Stimulated activated CD4-positive, alpha-beta T cell treated with anti-CD3 and anti-CD28 coated beads, Interleukin-4, amount 100 ng/mL, for 4 hours (primary cell): Measurements from ENCODE around the gene MAMLD1.

Experiments
- DNase-seq, 2 experiments: peaks; one replicate each; pipeline ENCODE4 v3.0.0-alpha.2; 2020

The MAMLD1 gene

DNA sequence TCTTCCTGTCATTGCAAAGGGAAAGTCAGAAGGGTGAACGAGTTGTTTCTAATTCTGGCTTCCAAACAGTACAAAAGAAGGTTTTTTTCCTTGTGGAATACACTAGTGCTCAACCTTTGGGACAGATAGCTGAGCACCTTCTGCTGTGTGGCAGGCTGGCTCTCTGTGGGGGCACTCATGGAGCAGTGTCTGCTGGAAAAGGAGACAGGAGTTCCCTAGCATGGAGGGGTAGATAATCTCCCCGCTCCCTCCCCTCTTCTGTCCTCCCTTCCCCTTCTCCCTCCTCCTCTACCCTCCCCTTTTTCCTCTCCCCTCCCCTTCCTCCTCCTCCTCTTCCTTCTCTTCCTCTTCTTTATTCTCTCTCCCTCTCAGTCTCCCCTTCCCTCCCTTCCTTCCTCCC lies 142.9 kb downstream of the MAMLD1 start:
- no peak for DNase-seq

DNA sequence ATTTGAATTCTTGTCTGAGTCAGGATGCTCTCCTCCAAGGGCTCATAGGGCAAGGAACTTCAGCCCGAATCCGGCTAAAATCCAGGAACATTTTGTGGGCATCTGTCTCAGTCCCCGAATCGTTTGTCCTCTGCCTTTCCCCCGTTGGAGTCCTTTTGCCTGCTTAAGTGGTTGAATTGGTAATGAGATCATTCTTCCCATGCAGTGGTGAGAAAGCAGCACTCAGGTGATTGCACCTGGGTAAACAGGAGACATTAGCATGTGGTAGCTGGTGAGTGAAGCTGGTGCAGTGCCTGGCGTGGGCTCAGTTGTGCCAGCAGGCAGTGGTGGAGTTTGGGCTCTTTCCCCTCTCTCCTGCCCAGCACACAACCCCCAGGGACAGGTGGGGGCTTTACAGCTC lies 143.4 kb downstream of the MAMLD1 start:
- no peak for DNase-seq

DNA sequence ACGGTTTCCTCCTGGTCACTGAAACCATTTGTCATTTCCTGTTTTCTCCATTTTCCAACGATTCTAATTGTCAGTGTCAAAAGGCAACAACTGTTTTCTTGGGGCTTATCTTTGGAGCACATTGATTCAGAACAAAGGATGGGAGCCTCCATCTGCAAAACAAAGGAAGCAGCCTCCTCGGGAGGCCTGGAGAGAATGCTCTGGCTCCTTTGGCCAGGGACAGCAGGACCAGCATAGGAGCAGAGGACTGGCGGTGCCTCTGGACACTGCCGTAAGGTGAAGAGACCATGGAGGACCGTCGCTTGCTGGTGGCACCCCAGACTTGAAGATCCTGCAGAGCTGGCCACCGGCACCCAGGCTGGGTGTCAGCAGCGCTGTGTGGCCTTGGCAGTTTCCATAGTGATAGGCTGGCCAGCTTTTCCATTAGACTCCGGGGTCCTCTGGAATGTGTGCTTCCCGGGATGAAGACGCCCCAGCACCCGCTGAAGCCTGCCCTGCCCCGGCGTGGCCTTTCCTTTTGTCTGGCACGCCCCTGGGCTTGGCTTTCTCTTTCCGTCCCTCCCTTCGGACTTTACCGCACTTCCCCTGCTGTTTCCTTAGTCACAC lies 144.2 kb downstream of the MAMLD1 start:
- DNase-seq = no peak

DNA sequence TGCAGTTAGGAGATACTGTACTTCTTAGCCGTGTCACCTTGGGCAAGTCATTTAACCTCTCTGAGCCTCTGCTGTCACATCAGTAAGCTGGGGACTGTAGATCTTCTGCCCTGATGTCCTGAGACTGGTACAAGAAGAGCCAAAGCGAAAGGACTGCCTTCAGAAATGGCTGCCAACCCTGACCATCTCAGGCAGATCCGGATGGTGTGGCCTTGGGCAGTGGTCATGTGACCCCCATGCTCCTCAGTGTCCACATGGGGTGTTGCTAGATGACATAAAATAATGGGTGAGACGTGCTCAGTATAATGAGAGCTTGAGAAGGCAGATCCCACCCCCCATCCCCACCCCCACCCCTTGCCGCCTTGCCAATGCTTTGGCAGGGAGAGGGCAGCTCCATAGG lies 144.9 kb downstream of the MAMLD1 start:
- DNase-seq = no peak

DNA sequence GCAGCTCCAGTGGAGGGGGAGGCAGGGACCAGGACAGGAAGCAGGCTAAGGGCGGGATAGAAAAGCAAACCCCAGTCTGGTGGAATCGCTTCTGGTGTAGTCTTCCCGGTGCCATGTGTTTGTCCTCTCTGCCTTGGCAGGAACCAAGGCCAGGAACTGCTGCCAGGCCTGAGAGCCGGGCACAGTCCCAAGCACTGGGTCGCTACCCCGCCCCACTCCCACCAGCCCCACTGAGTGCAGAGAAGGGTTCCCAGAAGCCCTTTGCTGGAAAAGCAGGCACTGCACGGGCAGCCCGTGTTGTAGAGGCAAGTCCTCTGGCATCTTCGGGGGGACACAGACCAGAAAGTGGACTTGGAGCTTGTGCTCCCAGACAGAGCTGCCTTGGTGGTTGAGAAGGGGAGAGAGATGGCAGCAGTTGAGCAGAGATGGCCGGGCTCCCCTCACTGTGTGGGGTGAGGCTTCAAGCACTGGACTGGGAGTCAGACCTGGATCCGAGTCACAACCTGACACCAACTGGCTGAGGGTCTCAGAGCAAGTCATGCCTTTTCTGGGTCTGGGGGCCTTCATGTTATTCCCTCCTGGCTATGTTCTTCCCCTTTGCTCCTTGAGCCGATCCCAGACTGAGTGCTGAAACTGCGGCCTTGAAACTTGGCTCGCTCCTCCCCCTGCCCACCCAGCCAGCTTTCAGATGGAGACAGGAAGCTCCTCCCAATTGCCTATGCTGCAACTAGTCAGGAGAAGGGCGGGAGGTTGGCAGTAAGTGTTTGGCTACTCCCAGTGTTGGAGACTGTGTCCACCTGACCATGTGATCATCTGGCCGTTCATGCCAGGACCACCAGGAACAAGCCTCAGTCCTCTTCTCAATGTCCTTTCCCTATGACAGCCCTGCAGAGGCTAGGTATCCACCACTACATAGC lies 145.6 kb downstream of the MAMLD1 start:
- no peak for DNase-seq

DNA sequence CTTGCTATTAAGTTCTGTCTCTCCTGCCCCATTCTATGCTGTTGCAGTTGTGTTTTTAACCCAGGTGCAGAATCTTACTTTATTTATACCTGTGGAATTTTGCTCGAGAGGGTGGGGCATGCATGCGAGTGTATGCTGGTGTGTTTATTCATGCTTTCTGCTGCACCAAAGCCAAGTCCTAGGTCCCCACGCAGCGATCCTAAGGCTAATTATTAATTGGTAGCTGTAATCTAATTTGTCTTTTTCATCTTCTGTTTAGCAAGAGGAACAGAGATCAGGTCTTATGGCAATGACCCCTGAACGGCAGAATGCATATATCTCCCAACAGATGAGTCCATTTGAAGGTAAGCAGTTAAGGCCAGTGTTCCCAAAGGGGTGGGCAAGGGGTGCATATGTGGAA lies 146.6 kb downstream of the MAMLD1 start:
- DNase-seq = no peak

DNA sequence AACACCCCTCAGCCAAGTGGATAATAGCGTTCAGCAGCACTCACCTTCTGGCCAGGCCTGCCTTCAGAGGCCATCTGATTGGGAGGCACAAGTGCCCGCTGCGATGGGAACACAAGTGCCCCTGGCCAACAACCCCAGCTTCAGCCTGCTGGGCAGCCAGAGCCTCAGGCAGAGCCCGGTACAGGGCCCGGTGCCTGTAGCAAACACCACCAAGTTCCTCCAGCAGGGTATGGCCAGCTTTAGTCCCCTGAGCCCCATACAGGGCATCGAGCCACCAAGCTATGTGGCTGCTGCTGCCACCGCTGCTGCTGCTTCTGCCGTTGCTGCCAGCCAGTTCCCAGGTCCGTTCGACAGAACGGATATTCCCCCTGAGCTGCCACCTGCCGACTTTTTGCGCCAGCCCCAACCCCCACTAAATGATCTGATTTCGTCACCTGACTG lies 149.4 kb downstream of the MAMLD1 start:
- no peak for DNase-seq

DNA sequence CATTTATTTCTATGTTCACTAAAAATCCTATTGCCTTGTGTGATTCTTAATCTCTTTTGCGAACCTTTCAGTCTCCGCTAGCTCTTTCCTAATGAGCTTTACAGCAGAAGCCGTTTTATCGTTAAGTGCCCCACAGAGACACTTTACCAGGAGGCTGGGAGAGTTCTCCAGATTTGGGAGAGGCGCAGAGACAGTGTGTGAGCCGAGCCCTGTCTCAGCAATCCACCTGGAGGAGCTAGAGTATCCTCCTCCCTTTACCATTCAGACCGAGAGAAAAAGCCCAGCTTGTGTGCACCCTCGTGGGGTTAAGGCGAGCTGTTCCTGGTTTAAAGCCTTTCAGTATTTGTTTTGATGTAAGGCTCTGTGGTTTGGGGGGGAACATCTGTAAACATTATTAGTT lies 150.4 kb downstream of the MAMLD1 start:
- no peak for DNase-seq

DNA sequence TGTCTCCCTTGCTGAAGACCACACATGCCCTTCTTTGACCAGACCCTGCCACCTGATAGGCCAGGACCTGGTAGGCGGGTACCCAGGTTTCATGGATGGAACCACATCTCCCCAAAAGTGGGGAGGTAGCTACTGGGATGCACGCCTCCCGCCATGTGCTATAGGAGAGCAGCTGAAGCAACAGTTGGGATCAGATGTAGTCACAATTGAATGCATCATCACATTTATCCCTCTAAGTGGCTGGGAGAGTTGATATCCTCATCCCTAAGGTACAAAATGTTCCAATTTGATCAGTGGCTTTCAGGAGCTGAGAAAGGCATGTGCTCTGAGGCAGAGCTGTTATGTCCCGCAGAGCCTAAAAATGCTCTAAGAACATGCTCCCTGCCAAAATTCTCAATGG lies 151.3 kb downstream of the MAMLD1 start:
- DNase-seq = no peak

DNA sequence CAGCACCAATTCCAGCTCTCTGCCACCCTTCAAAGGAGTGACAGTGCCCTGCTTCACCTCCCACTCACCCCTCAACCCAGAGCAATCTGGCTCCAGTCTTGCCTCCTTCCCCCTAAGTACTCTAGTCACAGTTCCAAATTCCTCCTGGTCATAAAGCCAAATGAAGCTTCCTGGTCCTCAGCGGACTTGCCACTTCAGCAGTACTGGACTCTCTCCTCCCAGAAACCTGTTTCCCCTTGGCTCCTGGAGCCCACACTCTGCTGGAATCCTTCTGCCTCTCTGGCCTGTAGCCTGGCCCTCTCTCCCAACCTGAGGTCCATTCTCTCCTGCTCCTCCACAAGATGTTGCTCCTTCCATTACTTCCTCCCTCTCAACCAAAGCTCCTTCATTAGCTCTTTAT lies 152.7 kb downstream of the MAMLD1 start:
- no peak for DNase-seq

DNA sequence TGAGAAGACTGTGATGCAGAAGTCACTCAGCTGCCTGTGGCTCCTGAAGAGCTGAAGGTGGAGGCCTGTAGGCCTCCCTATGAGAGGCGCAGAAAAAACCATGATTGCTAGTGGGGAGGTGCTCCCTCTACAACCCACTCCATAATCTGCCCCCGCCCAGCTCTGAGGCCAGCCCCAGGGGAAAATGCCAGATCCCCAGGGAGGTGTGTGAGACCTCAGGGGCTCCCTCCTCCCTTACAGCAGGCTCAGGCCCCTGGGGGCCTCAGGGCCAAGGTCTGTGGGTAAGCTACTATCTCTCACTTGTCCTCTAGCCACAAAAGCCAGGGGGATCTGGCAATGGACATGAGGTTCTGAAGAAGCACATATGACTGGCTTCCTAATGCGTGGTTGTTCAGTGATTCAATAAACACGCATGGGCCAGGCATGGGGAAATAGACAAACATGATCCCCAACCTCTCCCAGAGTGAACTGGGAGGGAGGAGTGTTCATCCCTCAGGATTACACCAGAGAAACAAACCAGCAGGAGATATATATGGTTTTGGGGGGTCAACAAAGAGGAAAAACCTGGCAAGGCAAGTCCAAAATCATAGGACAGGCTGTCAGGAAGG lies 154.3 kb downstream of the MAMLD1 start:
- DNase-seq = no peak

DNA sequence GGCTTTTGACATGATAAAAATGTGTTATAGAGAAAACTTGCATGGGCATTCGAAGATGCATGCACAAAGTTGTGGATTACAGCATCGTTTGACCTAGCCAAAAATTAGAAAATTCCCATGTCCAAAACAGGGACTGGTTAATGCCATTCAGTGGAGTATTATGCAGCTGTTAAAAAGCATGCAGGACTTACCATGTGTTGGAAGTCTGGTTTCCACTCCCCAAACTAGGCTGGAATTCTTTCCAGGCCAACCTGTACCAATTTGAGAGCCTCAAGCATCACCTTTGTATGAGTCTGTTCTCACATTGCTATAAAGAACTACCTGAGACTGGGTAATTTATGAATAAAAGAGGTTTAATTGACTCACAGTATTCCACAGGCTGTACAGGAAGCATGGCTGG lies 159.4 kb downstream of the MAMLD1 start:
- no peak for DNase-seq

DNA sequence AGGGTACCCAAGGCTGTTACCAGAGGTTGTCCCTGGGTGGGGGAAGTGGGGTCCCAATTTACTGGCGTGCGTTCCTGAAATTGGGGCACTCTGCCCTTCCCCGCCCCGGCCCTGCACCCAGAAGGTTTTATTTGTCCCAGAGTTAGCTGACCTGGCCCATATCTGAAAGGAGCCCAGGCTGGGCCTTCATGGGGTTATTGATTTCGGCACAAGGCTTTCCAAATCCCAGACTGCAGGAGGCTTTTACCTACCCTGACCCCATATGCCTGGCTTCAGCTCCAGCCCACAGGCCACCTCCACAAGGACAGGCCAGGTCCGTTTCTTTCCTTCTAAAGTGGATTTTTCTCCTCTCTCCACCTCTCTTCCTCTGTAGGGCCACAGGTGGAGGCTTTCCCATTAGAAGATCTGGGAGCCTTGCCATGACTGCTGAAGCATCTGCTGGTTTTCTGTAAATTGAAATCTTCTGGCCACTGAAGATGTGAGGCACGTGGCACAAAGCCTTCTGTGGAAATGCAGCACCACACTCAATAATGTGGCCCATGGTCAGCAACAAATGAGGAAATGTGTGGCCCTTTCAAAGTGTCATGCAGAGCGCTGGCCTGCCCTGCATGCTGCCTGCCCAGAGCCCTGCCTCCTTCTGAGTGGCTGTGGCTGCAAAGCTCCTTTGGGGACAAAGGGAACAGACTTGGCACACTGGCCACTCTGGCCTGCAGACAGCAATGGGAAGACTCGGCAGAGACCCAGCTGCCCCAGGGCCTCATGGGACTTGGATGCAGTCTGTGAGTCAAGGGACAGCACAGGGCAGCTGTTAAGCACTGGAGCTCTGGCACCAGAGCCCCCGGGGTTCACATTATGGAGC lies 162.2 kb downstream of the MAMLD1 start:
- DNase-seq = no peak

DNA sequence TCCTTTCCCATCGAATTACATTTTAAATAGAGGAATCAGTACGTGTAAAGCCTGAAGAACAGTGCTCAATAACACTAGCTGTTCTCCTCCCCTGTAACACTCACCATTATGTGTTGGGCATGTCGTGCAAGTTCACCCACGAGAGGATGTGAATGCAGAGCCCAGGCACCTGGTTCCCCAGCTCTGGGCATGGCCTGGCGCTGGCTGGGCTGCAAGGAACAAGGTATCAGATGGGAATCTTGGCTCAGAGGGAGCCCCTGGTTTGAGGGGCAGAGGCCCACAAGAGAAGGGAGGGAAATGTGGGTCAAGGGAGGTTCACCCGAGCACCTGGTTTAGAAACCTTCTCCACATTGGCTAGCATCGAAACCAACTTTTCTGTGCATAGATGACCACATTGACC lies 163.6 kb downstream of the MAMLD1 start:
- DNase-seq = no peak

DNA sequence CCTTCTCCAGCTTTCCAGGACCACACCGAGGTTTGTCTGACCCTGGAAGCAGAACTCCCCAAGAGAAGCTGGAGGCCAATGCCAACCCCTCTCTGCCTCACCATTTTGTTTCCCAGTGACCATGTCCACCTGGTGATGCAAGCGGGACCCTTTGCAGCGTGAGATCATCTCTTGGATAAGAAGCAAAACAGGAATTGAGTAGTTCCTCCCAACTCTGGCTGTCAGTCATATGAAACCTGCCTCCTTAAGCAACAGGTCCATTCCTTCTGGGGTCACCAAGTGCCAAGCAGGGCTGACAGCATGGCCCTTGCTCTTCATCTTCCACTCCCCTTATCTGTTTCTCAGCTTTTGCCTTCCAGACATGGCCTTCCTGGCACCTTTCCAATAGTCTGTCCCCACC lies 164.0 kb downstream of the MAMLD1 start:
- no peak for DNase-seq

DNA sequence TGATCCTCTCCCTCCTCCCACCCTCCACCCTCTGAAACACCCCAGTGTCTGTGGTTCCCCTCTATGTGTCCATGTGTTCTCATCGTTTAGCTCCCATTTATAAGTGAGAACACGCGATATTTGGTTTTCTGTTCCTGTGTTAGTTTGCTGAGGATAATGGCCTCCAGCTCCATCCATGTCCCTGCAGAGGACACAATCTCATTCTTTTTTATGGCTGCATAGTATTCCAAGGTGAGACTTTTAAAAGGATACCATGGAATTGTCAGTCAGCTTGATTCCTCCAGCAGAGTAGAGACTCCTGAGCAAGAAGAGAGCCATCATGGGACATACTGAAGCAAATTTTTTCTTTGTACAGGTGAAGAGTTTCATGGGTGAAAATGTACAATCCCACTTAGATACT lies 166.5 kb downstream of the MAMLD1 start:
- DNase-seq = no peak

DNA sequence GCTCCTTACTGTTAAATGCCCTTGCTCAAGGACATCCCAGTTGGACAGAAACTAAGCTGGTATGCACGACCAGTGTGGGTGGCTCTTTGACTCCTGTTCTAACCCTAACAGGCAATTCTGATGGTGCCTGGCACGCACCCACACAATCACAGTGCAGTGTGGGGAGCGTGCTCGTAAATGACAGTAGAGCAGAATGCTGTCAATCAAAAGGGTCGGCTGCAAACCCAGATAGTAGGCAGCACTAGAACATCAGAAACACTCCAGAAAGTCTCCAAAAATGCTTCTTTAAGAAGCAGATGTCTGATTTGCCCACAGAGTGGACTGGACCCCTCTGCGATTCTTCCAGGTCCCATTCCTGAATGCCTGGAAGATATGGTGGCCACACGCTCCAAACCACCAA lies 167.7 kb downstream of the MAMLD1 start:
- no peak for DNase-seq

DNA sequence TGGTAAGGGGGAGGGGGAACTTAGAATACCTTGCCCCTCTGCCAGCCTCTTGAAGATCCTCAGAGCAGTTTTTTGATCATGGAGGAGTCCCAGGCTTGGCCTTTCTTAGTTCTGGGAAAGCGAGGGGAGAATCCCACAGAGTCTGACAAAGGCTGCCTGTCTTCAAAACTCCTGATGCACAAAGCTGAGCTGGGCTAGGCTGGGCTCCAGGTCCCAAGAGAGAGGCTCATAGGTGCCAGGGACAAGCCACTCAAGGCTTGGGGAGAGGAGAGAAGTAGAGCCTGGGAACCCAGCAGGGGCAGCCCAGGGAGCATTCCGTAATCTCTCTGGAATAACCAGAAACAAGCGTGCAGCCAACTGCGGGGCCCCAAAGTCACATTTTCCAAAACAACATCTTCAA lies 168.3 kb downstream of the MAMLD1 start:
- DNase-seq = no peak

DNA sequence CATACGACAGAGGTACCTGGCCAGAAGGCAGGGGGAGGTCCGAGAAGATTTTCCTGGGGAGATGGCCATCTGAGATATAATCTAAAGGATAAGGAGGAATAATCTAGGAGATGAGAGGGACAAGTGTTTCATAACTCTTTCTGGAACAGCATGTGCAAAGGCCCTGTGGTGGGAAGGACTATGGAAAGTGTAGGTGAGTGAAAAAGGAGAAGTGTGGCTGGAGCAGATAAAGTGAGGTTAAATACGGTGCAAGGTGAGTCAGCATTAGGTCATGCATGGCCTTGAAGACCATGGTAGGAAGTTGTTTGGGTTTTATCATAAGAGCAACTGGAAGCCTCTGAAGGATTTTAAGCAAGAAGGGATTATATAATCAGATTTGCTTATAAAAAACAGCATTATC lies 170.7 kb downstream of the MAMLD1 start:
- DNase-seq = no peak

DNA sequence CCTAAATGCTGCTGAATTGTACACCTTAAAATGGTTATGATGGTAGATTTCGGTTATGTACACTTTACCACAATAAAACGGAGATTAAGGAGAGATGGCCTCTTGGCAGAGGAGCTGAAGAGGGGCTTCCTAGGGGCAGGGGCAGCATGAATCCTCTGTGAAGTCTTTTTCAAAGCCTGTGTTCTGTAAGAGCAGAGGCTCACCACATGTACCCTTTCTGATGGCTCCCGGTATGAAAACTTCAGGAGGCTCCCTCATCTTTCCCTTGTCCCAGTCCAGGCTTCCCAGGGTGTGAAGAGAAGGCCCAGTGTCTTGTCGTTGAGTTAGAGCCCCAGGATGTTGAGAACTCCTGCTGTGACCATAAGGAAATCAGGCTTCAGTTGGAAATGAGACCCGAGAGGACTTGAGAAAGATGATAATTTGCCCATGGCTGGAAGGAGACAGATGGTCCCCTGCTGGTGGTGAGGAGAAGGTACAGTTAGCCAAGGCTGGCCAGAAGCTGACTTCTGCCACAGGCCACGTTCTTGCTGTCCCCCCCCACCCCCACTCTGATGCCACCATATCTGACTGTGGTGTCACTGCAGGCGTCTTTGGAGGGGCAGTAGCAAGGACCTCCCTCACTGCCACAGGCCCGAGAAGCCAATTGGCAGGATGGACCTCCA lies 173.5 kb downstream of the MAMLD1 start:
- DNase-seq = no peak

DNA sequence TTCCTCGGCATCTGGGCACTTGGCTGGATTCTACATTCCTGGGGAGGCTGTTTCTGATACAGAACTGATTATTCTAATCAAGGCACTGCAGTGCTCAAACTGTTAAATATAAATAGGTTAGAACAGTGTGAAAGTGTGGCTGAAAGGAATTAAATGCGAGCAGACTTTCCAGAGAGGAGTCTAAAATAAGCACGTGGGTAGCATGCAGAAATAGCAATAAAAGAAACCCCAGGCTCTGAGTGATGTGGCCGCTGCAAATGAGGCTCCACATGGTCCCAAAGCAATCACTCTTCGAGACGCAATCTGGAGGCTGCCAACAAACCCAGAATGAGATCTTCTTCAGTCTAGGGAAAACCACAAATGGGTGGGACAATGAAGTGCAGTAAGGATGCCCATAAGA lies 174.7 kb downstream of the MAMLD1 start:
- DNase-seq = no peak

DNA sequence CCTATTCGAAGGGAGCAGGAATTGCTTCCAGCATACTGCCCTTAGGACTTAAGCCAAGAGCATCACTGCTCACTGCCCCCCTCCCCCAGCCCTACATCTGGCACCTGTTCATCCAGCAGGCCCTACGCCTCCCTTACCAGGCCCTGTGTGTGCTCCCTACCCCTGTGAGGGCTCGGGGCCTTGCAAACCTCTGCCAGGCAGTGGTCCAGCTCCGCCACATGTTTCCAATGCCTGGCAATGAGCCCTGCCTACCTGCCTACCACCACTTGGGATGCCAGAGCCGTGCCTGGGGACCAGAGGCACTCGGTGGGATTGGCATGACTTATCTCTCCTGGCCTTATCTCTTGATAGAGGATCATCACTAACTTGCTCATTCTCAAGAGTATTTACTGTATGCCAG lies 177.8 kb downstream of the MAMLD1 start:
- no peak for DNase-seq

DNA sequence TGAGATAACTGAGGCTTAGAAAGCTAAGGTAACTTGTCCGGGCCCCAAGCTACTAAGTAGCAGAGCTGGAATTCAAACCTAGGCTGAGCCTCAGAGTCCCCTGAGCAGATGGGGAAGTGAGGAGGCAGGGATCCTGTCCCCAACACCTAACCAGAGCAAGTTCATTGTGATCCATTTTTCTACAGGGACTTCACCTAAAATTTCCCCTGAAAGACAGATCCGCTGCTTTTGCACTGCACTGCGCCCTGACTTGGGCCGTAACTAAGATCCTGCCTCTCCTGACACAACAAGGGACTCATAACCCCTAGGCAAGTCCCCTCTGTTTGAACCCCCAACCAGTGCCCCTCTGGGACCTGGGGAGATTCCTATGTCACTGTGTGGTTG lies 179.7 kb downstream of the MAMLD1 start:
- DNase-seq = no peak
